ENCODE results near the gene UNC45B.
"Not testable (repeated sequence)": the region's sequence is repeated elsewhere in the genome, so short reads cannot be mapped to it uniquely, and the experiment has no call there.

UNC45B gene

DNA sequence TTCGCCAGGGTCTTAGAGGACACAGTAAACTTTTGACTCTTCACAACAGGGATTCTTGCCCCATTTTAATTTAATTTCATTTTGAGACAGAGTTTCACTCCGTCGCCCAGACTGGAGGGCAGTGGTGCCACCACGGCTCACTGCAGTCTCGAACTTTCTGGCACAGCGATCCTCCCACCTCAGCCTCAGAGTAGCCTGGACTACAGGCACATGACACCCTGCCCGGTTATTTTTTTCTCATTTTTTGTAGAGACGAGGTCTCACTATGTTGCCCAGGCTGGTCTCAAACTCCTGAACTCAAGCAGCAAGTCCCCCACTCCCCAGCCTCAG, 5.2 kb upstream of the UNC45B start:
- no peak for DNase-seq (ENCODE audit: low read depth)

DNA sequence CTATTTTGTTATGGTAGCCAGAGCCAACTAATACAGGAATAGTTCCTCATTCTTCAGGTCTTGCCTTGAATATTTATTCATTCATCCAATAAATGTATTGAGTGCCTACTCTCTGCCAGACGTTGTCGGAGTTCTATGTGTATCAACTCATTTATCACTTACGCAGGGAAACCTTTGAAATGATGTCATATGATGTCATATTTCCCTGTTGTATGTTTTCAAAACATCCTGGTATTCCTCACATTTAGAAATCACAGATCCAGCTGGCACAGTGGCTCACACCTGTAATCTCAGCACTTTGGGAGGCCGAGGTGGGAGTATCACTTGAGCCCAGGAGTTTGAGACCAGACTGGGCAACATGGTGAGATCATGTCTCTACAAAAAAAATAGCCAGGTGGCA, 2.8 kb upstream of the UNC45B start:
- DNase-seq (ENCODE audit: low read depth): no peak

DNA sequence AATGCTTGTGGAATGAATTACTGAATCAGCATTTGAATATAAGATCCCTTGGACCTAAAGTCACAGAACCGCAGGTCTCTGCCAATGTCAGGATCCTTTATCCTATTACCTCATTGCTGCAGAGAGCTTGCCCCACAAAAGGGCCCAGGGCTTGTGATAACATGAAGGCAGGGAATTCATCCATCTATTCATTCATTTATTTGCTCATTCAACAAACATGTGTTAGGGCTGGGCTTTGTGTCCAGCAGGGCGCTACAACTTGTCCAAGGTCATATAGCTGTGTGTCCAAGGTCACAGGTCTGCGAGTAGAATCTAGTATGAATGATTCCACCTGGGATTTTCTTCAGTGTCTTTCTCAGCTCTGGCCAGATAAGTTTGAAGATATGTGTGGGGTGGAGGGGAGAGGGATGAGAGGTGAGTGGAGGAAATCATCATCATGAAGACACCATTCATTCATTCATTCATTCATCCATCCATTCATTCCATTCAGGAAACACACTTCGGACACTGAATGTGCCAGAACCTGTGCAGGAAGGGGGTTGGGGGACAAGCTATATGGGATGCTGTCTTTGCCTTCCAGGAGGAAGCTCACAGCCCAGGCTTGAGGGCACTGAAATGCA, 1.3 kb upstream of the UNC45B start:
- no peak for DNase-seq (ENCODE audit: low read depth)

DNA sequence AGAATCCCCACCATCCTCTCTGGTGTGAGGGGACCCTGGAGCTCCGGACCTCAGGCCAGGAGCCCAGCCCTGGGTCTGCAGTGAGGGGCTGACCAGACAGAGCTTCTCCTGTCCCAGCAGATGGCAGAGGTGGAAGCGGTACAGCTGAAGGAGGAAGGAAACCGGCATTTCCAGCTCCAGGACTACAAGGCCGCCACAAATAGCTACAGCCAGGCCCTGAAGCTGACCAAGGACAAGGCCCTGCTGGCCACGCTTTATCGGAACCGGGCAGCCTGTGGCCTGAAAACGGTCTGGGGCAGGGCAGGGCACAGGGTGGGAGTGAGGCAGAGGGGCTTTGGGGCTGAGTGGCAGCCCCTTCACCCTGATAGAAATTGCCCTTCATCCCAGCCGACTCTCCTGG, 527 bp downstream of the UNC45B start:
- no peak for DNase-seq (ENCODE audit: low read depth)

DNA sequence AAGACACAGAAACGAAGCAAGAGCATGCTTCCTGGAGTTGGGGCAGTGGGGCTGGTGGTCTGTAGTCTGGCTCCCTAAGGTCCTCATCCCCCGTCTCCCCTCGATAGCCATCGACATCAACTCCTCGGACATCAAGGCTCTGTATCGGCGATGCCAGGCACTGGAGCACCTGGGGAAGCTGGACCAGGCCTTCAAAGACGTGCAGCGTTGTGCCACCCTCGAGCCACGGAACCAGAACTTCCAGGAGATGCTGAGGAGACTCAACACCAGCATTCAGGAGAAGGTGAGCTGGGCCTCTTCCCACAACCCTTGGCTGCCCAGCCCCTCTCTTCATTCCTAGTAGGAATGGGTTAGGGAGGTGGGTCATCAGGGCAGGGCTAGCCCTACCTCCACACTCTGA, 2.3 kb downstream of the UNC45B start:
- DNase-seq (ENCODE audit: low read depth): no peak

DNA sequence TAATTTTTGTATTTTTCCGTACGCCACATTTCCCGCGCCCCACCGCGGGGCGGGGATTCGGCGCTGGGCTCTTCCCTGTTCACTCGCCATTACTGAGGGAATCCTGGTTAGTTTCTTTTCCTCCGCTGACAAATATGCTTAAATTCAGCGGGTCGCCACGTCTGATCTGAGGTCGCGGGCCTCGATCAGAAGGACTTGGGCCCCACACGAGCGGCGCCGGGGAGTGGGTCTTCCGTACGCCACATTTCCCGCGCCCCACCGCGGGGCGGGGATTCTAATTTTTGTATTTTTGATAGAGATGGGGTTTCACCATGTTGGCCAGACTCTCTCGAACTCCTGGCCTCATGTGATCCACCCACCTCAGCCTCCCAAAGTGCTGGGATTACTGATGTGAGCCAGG, 3.5 kb downstream of the UNC45B start:
- DNase-seq (ENCODE audit: low read depth): not testable (repeated sequence)

DNA sequence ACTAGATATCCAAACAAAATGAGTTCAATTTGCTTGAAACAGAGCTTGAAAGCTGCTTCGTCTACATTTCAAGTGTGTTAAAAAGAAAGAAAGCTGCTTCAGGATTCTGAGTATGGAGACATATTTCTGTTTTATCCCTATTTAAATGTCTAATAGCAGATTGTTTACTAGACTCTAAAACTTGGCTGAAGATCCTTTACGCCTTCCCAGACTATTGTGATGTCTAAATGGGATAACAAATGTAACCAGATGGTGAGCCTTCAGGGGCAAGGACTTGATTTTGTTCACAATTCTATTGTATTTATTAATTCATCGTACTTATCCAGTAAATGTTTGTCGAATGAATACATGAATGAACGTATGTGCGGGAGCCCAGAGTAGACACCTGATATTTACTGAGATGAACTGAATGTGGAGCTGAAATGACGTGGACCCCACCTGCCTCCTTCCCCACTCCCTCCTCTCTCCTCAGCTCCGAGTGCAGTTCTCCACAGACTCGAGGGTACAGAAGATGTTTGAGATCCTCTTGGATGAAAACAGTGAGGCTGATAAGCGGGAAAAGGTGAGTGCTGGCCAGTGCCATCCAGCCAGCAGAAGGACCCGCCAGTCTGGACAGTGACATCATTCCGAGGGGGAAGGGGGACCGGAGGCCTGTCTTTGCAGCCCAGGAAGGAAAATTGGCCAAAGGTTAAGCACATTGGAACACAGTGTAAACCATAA, 5.0 kb downstream of the UNC45B start:
- DNase-seq (ENCODE audit: low read depth): no peak

DNA sequence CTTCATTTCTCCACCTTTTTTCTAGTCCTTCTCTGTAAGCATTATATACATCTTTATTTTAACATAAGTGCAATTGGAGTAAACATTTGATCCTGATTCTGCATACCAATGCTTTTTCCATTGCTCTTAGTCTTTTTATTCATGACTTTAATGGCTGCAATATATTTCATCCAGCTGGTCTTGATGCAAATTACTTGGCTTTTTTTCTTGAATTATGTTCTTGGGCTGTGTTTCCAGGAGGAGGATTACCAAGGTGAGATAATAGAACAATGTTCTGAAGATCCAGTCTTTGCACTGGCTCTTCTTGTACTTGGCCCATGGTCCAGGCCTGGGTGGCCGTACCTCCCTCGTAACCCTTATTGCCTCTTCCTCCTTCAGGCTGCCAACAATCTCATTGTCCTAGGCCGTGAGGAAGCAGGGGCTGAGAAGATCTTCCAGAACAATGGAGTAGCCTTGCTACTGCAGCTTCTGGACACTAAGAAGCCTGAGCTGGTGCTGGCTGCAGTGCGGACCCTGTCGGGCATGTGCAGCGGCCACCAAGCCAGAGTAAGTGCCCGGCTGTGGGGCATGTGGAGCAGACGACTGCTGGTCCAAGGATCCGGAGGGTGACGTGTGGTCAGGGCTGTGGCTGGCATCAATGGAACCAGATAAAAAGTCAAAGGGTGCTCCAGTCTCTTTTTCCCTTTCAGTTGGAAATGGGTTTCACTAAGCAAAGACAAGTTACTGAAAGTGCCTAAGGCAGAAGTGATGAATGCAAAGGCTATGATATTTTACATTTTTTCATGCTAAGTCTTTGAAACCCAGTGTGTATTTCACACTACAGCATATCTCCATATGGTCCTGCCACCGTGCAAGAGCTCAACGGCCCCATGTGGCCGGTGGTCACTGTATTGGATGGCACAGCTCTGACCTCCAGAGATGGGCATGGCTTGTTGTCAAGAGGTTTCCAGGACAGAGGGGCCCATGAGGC, 6.9 kb downstream of the UNC45B start:
- DNase-seq (ENCODE audit: low read depth): no peak

DNA sequence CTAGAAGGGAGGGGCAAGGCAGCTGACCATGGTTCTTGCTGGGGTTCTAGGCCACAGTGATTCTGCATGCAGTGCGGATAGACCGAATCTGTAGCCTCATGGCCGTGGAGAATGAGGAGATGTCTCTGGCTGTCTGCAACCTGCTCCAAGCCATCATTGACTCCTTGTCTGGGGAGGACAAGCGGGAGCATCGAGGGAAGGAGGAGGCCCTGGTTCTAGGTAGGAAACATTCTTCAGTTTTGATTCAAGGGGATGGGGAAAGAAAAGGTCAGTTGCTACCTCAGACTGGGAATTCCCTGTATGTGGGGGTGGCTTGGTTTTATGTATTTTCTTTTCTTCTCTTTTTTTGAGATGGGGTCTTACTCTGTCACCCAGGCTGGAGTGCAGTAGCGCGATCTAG, 7.6 kb downstream of the UNC45B start:
- no peak for DNase-seq (ENCODE audit: low read depth)

DNA sequence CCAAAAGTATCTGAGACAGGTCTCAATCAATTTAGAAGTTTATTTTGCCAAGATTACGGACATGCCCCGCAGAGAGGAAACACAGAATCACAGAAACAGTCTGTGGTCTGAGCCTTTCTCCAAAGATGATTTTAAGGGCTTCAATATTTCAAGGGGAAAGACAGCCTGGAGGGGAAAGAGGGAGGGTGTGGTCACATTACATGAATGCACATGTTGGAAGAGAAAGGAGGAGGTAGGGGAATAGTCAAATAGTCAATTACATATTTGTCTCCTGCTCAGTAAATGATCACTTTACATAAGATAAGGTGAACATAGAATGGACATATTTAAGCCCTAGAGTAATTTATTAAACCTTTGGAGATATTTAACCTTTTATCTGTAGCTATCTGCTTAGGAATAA, 12.3 kb downstream of the UNC45B start:
- DNase-seq (ENCODE audit: low read depth): no peak

DNA sequence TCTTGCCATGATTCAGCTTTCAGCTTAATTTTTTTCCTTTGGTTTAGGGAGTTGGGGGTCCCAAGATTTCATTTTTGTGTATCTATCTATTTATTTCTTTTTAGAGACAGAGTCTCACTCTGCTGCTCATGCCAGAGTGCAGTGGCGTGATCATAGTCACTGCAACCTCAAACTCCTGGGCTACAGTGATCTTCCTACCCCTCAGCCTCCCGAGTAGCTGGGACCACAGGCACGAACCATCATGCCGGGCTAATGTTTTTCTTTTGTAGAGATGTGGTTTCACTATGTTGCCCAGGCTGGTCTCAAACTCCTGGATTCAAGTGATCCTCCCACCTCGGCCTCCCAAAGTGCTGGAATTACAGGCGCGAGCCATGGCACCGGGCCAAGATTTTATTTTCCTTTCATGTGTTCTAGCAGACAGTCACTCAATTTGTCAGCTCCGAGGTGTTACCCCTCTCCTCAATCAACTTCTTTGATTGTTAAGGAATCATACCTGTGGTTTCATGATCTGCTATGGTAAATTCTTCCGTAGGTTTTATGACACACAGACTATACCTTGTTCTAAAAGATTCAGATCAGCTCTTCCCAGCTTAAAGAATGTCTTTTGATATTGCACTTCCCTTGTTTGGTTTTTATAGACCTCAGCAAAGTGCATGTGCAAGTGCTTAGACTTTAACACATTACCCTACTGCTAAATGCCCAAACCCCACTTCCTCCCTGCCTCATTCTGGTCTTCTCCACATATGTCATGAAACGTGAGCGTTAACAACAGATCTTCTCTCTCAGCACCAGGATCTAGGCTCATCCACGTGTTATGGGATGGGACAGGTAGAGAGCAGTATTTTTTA, 13.0 kb downstream of the UNC45B start:
- peak; percentile 15 for DNase-seq (ENCODE audit: low read depth)

DNA sequence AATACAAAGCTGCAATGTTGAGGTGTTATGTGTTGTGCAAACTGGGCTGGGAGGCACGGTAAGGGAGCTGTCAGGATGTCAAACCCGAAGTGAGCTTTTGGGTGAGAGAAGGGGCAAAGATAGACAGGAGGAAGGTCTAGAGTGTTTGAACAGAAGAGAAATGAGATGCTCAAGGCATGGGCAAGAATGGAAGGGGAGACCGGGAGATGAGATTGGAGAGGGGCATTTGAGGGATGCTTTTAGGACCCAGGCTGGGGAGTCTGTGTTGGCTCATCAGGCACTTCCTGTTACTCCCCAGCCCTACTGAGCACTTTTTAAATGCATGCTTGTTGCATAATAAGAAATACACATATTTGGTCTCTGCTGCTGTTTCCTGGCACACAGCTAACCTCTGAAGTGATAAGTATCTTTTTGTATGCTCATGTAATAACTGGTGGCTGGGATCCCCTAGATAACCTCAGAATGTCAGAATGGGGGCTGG, 13.7 kb downstream of the UNC45B start:
- DNase-seq (ENCODE audit: low read depth): no peak

DNA sequence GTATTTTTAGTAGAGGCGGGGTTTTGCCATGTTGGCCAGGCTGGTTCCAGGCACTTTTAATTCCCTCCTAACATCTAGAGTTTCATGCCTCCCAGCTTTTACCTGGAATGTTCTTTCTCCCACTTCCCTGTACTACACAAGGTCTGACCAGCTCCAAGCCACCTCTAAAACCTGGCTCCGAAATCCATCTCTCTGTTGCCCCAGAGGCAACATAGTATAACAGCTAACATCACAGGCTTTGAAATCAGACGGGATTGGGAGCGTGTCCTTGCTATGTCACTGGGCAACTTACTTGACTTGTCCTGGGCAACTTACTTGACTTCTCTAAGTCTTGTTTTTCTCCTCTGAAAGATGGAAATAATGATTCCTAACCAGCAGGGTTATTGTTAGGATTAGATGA, 15.1 kb downstream of the UNC45B start:
- no peak for DNase-seq (ENCODE audit: low read depth)

DNA sequence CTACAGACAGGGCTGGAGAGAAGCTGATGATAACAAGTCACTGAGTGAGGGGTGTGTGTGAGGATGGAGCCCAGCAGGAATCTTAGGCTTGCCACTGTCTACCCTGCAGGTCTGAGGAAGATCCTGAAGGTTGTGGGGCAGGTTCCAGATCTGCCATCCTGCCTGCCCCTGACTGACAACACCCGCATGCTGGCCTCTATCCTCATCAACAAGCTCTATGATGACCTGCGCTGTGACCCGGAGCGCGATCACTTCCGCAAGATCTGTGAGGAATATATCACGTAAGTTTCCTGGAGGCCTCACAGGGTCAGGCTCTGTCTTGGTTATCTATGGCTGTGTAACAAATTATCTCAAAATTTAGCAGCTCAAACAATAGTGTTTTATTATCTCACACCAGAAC, 16.3 kb downstream of the UNC45B start:
- DNase-seq (ENCODE audit: low read depth): no peak

DNA sequence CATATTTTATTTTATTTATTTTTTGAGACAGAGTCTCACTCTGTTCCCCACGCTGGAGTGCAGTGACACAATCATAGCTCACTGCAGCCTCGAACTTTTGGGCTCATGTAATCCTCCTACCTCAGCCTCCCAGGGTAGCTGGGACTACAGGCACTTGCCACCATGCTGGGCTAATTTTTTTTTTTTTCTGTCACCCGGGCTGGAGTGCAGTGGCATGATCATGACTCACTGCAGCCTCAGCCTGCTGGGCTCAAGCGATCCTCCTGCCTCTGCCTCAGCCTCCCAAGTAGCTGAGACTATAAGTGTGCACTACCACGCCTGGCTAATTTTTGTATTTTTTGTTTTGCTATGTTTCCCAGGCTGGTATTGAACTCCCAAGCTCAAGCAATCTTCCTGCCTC, 17.1 kb downstream of the UNC45B start:
- no peak for DNase-seq (ENCODE audit: low read depth)

DNA sequence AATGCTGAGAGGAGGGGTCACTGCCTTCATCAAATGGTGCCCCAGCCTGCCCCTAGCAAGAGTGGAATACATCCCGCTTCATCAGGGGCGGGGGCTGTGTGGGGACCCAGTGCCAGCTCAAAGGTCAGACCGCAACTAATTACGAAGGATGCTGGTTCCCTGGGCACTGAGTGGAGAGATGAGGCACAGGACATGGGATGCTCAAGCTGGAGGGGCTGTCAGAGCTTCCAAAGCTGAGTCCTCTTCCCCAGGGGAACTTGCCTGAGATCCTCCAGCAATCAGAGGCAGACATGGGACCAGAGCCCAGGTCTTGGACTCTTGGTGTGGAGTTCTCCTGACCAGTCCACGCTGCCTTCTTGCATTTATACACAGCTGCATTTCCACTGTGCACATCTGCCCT, 18.9 kb downstream of the UNC45B start:
- no peak for DNase-seq (ENCODE audit: low read depth)

DNA sequence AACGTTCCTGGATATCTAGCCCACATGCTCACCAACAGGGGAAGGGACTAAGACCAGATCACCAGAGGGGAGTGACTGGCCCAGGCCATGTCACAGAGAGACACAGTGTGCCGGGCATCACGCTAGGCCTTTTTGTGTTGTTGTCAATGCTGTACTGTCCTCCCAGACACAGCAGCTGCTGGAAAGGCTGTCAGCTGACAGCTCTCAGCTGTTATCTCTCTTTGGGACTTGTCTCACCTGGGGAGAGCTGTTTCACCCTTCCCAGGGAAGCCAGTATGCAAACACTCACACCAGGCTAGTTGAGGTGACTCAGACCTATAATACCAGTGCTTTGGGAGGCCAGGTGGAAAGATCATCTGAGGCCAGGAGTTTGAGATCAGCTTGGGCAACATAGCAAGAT, 19.4 kb downstream of the UNC45B start:
- no peak for DNase-seq (ENCODE audit: low read depth)

DNA sequence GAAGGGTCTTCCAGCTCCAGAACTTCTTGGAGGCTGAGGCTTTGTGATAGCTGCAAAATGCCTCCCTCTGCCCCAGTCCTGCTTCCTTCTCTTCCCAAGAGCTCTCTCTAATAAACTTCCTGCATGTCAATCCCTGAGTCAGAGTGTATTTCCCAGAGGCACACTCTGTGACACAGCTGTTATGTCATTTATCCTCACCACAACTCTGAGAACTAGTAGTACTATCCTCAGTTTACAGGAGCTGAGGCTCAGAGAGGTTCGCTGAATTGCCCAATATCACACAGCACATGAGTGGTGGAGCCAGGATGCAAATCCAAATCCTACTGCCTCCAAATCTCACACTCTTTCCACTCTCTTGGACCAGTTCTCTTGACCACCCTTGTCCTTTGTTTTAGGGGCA, 20.0 kb downstream of the UNC45B start:
- DNase-seq (ENCODE audit: low read depth): no peak

DNA sequence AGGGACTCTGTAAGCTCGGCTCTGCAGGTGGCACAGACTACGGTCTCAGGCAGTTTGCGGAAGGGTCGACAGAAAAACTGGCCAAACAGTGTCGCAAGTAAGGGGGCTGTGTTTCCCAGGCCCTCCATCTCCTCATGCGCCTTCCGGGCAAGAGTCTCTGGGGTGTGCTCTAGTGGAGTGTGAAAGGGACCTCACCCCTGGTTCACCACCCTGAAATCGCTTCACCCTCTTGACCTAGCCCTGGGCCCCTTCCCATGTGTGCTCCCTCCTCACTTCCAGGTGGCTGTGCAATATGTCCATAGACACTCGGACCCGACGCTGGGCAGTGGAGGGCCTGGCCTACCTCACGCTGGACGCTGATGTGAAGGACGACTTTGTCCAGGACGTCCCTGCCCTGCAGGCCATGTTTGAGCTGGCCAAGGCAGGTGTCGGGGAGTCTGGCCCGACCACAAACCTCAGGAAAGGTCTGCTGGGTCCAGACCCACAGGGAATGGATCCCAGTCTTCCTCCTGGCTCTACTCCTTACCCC, 22.3 kb downstream of the UNC45B start:
- no peak for DNase-seq (ENCODE audit: low read depth)

DNA sequence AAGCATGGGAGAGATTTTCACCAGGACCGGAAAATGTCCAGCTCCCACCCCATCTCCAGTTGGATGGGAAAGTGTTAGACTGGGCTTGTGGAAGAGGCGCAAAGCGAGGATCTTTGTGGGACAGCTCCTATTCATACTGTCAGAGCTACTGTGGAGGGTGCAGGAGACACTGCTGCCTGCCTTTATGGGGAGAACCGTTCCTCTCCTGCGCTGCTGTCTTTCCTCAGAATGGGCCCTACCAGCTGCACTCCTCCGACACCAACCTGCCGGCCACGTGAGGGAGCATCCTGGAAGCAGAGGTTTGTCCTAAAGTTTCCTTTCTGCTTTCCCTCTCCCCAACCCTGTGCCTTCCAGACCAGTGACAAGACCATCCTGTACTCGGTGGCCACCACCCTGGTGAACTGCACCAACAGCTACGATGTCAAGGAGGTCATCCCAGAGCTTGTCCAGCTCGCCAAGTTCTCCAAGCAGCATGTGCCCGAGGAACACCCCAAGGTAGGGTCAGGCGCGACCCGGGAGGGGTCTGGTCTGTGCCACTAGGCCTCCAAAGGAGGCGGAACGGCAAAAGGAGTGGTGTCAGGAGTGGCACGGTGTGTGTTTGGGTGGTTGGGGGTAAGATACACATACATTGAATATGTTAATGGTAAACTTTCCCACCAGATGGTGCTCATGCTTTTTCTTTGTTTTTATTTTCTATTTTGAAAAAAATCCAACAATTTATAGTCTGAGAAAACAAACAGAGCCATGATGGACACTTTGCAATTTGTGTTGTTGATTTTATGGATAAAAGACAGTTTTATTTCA, 23.6 kb downstream of the UNC45B start:
- DNase-seq (ENCODE audit: low read depth): no peak

DNA sequence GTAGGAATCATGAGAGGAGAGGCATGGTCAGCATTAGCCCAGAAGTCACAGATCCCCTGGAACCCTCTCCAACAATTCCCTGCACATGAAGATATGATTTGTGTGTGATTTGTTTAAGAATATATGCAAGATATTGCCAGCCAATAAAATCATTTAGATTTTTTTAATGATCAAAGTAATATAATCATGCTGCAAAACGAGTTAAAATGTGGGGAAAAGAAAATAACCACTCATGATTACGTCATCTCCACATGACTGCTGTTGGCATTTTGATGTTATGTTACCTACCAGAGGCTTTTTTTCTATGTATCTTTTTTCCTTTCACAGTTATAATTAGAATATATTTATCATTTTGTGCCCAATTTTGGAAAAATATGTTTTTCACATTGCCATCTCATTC, 24.2 kb downstream of the UNC45B start:
- no peak for DNase-seq (ENCODE audit: low read depth)

Measured in stimulated activated CD8-positive, alpha-beta memory T cell treated with anti-CD3 and anti-CD28 coated beads, Interleukin-12 subunit alpha, Interleukin-12 subunit beta, amount 100 ng/mL, for 1 hour (primary cell).